Erythroblast (primary cell): ENCODE data around the gene UIMC1.

Source experiments
- GATA1 ChIP-seq: IDR thresholded peaks from 2 replicates; pipeline ENCODE4 v1.6.1; 2011; ENCODE audit warnings: low read depth, mild to moderate bottlenecking, control low read depth, low read length, moderate library complexity
- POLR2A ChIP-seq: IDR thresholded peaks from 2 replicates; pipeline ENCODE4 v1.6.1; 2011; ENCODE audit warnings: mild to moderate bottlenecking, low read length

GRCh38 chr5:177003649-177004048 is 2.9 kb downstream of the UIMC1 start:
- TF ChIP-seq POLR2A: no peak
- no peak for TF ChIP-seq GATA1
